OCI-M1 (cell line): ENCODE measurements around the gene TEDC2.
"Not testable (repeated sequence)": the region's sequence is repeated elsewhere in the genome, so short reads cannot be mapped to it uniquely, and the experiment has no call there.

Source experiments
- DNase-seq: peaks from one replicate; lab custom pipeline; 2025; lab: John Stamatoyannopoulos, UW

The TEDC2 gene

GRCh38 chr16:2438121-2438520 is 21.8 kb upstream of the TEDC2 start:
- DNase-seq, result no peak

- no peak for DNase-seq
Observed at GRCh38 chr16:2439598-2439997, 20.3 kb upstream of the TEDC2 start.

GRCh38 chr16:2441143-2441804 is 18.6 kb upstream of the TEDC2 start:
- DNase-seq, result not testable (repeated sequence)

GRCh38 chr16:2443555-2443954 is 16.4 kb upstream of the TEDC2 start:
- no peak for DNase-seq

GRCh38 chr16:2447920-2448583 is 11.9 kb upstream of the TEDC2 start:
- DNase-seq, result no peak

- no peak for DNase-seq
Observed at GRCh38 chr16:2449118-2449517, 10.8 kb upstream of the TEDC2 start.

- no peak for DNase-seq
Observed at GRCh38 chr16:2450535-2450934, 9.4 kb upstream of the TEDC2 start.

- DNase-seq, result no peak
Observed at GRCh38 chr16:2450975-2451381, 8.9 kb upstream of the TEDC2 start.

- no peak for DNase-seq
Observed at GRCh38 chr16:2451851-2452320, 8.0 kb upstream of the TEDC2 start.

- DNase-seq, result no peak
Observed at GRCh38 chr16:2452650-2453049, 7.3 kb upstream of the TEDC2 start.

- no peak for DNase-seq
Observed at GRCh38 chr16:2455081-2455845, 4.6 kb upstream of the TEDC2 start.

GRCh38 chr16:2456551-2457153 is 3.3 kb upstream of the TEDC2 start:
- DNase-seq, result no peak

GRCh38 chr16:2457267-2457666 is 2.6 kb upstream of the TEDC2 start:
- no peak for DNase-seq

GRCh38 chr16:2457946-2458345 is 2.0 kb upstream of the TEDC2 start:
- DNase-seq, result no peak

- DNase-seq, result no peak
Observed at GRCh38 chr16:2458887-2459646, 842 bp upstream of the TEDC2 start.

- no peak for DNase-seq
Observed at GRCh38 chr16:2460391-2460713, 443 bp downstream of the TEDC2 start.

GRCh38 chr16:2460916-2461315 is 1.0 kb downstream of the TEDC2 start:
- no peak for DNase-seq

- no peak for DNase-seq
Observed at GRCh38 chr16:2462031-2462866, 2.3 kb downstream of the TEDC2 start.

GRCh38 chr16:2464333-2464732 is 4.4 kb downstream of the TEDC2 start:
- no peak for DNase-seq

GRCh38 chr16:2465653-2466415 is 5.9 kb downstream of the TEDC2 start:
- no peak for DNase-seq
